Kasumi-1 (cell line): ENCODE measurements around the gene U2AF1L4.

Experiments used
- DNase-seq, 2 experiments: peaks; one replicate each; lab custom pipeline; 2025; lab: John Stamatoyannopoulos, UW

The U2AF1L4 gene

GRCh38 chr19:35712567-35713505 lies 32.4 kb downstream of the U2AF1L4 start:
- no peak for DNase-seq

- DNase-seq: no peak
Observed at GRCh38 chr19:35710784-35711723, 34.2 kb downstream of the U2AF1L4 start.

- no peak for DNase-seq
Observed at GRCh38 chr19:35708391-35708790, 36.8 kb downstream of the U2AF1L4 start.

GRCh38 chr19:35704218-35704617 lies 41.0 kb downstream of the U2AF1L4 start, which contains the start of gene ZBTB32:
Gene ZBTB32, plus strand, starts transcription at chr19:35704558. Its CDS starts 10,069 bp downstream, at chr19:35714627.
- DNase-seq: no peak

GRCh38 chr19:35703343-35703742 lies 41.9 kb downstream of the U2AF1L4 start:
- no peak for DNase-seq

- peak; percentile 99 for DNase-seq
Observed at GRCh38 chr19:35702223-35703012, 42.8 kb downstream of the U2AF1L4 start.

GRCh38 chr19:35696835-35697234 lies 48.4 kb downstream of the U2AF1L4 start:
- DNase-seq: no peak

- DNase-seq: no peak
Observed at GRCh38 chr19:35695895-35696422, 49.3 kb downstream of the U2AF1L4 start.

- DNase-seq: peak; percentile 91
Observed at GRCh38 chr19:35693835-35694599, 51.2 kb downstream of the U2AF1L4 start.

- no peak for DNase-seq
Observed at GRCh38 chr19:35693422-35693821, 51.8 kb downstream of the U2AF1L4 start.
